Measurements from ENCODE around the gene FOXJ1. TPM values are rescaled to one million over a fixed set of nuclear protein-coding genes. Genes with fewer than 3 reads are reported as not detected.

The FOXJ1 gene
- total and polyA plus RNA-seq, 2 of the 8 experiments (the other 6 are each of a cell fraction or from before 2014, with no cell fraction given), result 4.7 to 5.4 TPM

DNA sequence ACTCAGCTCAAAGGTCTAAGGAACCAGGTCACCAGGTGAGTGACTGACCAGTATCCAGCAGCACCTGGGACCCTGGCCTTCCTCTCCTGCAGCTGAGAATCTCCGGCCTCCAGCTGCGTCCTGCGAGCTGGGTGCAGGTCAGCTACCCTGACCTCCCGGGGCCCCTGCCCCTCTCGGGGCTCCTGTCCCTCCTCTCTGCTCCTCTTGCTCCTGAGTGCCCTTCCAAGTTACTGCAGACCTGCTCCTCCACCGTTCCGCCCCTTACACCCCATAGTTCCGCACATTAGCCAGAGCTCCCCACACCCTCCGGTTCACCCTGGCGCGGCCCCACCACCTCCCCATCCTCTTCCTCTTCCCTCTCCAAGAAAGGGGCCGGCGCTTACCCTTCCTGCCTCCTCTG lies 10.6 kb downstream of the FOXJ1 start:
- Histone ChIP-seq H2BK15ac (ENCODE audit: low read length) (peak overlapping the region; percentile 81; the same call in 1 of the 2 replicates), H3K4me2 (ENCODE audit: insufficient read depth in 1 of 2, low read depth in 2 of 2, low read length in 2 of 2) (peak overlapping the region; percentile 31 to 69; a peak in 2 of 4 replicates), H3K4ac (replicated peaks; ENCODE audit: insufficient read length, low read depth, low read length) (no peak overlapping the region), H4K5ac (ENCODE audit: insufficient read length, low read depth, low read length) (no peak overlapping the region), H2AFZ (ENCODE audit: low read length) (no peak overlapping the region), H3K79me2 (ENCODE audit: control insufficient read depth in 1 of 2, insufficient read depth in 2 of 2, low read length in 2 of 2) (no peaks in the 10 kb centered on the region), H2BK120ac (replicated peaks; ENCODE audit: low read depth, low read length) (peak overlapping the region; percentile 85), H3K4me1 (replicated peaks in 1 of 4; ENCODE audit: control insufficient read depth in 3 of 4, insufficient read depth in 4 of 4, low read length in 3 of 4) (peaks cover 18 to 43% (median 34%) of the 10 kb centered on the region in 4 experiments), H4K20me1 (replicated peaks in 1 of 2; ENCODE audit: control insufficient read depth in 1 of 2, insufficient read depth in 2 of 2, low read length in 2 of 2) (no peaks in the 10 kb centered on the region), H3K4me3 (ENCODE audit: extremely low read depth in 1 of 4, insufficient read depth in 2 of 4, low read depth in 3 of 4, low read length in 4 of 4) (peak overlapping the region in 1 of 4 experiments; percentile 47; a peak in 1 of 8 replicates), H2BK12ac (ENCODE audit: low read depth, low read length) (peak overlapping the region; percentile 90; the same call in 1 of the 2 replicates), H3K79me1 (ENCODE audit: low read depth, low read length) (no peaks in the 10 kb centered on the region), H3K36me3 (ENCODE audit: control insufficient read depth in 2 of 4, insufficient read depth in 4 of 4, low read length in 3 of 4) (no peaks in the 10 kb centered on the region), H4K91ac (replicated peaks; ENCODE audit: insufficient read length, low read length) (peak overlapping the region; percentile 63), H3K27ac (ENCODE audit: low read depth, low read length) (no peak overlapping the region), H3K9ac (replicated peaks in 1 of 4; ENCODE audit: extremely low read depth in 1 of 4, low read depth in 3 of 4, low read length in 3 of 4) (no peak overlapping the region), H3K56ac (replicated peaks; ENCODE audit: insufficient read length, low read depth, low read length) (no peak overlapping the region), H2BK20ac (ENCODE audit: low read length) (peak overlapping the region; percentile 90; the same call in 1 of the 2 replicates), H2AK5ac (ENCODE audit: low read depth, low read length) (no peak overlapping the region; the same call in 1 of the 2 replicates), H2BK5ac (ENCODE audit: low read depth, low read length) (peak overlapping the region; percentile 96; the same call in 1 of the 2 replicates), H4K8ac (ENCODE audit: extremely low read depth, insufficient read depth, low read length) (no peak overlapping the region), H3K23ac (ENCODE audit: insufficient read length) (no peak overlapping the region), H3K18ac (ENCODE audit: extremely low read depth, low read length) (peak overlapping the region; percentile 98), H3K14ac (ENCODE audit: insufficient read length) (no peak overlapping the region), H3K9me3 (ENCODE audit: insufficient read depth in 2 of 2, low read depth in 1 of 2, low read length in 1 of 2) (no peaks in the 10 kb centered on the region), H3K23me2 (ENCODE audit: low read depth, low read length) (peaks cover 11% of the 10 kb centered on the region; the same call in 1 of the 2 replicates), H3K27me3 (replicated peaks in 1 of 4; ENCODE audit: control insufficient read depth in 3 of 4, extremely low read depth in 1 of 4, insufficient read depth in 3 of 4, low read length in 3 of 4) (peaks cover 0 to 10% (median 0%) of the 10 kb centered on the region in 4 experiments; a peak in 4 of 7 replicates)
- WGBS, 2 experiments (ENCODE audit: extremely low coverage in 1 of 2, insufficient coverage in 1 of 2, insufficient read length in 1 of 2, insufficient replicate concordance in 2 of 2, low coverage in 1 of 2, low lambda C conversion rate in 2 of 2, missing lambda C conversion rate in 1 of 2), result 62% methylated on average over 11 of the region's 13 CpGs; no CpG with 5 or more reads in 1 of the 2 experiments
- ChIA-PET CTCF (ENCODE audit: partially characterized antibody) (interaction anchor here (0.6 to 41.5 kb wide), 15 partner anchors 10 to 328 kb away, joined by 3 to 778 read pairs (median 4); partner anchors contain the start of gene FOXJ1), POLR2A (ENCODE audit: partially characterized antibody) (interaction anchor here (0.7 to 9.3 kb wide), 4 partner anchors 8 to 49 kb away, joined by 3 to 70 read pairs (median 34); partner anchors contain the start of gene FOXJ1)
- FAIRE-seq, result no peak
- no peak for DNase-seq (ENCODE audit: low read depth in 1 of 2, low spot score in 2 of 2)
- TF ChIP-seq GABPA (IDR thresholded peaks at IDR 0.05; ENCODE audit: borderline replicate concordance, insufficient read depth, low read length), result no peak
- TF ChIP-seq NANOG (IDR thresholded peaks at IDR 0.05; ENCODE audit: insufficient read depth, low read depth, low read length, poor library complexity, severe bottlenecking), result no peak
- no peak for TF ChIP-seq CEBPB (IDR thresholded peaks at IDR 0.05; ENCODE audit: low read depth, low read length)
- no peak for TF ChIP-seq SAP30 (IDR thresholded peaks at IDR 0.05; ENCODE audit: insufficient read depth, insufficient replicate concordance, low read length)
- TF ChIP-seq SIN3A (conservative IDR thresholded peaks at IDR 0.05 in 1 of 2, IDR thresholded peaks at IDR 0.05 in 1 of 2; ENCODE audit: low read depth in 1 of 2, low read length in 2 of 2), result no peak
- no peak for TF ChIP-seq TBP (IDR thresholded peaks at IDR 0.05; ENCODE audit: low read depth, low read length)
- TF ChIP-seq ASH2L (IDR thresholded peaks at IDR 0.05; ENCODE audit: low read length), result no peak
- TF ChIP-seq CREB1 (IDR thresholded peaks at IDR 0.05), result no peak
- TF ChIP-seq SP2 (IDR thresholded peaks at IDR 0.05; ENCODE audit: low read length), result no peak
- no peak for TF ChIP-seq ZNF274 (IDR thresholded peaks at IDR 0.05; ENCODE audit: borderline replicate concordance, extremely low read depth, low read length)
- TF ChIP-seq GTF2F1 (IDR thresholded peaks at IDR 0.05; ENCODE audit: borderline replicate concordance, low read depth, low read length), result no peak
- no peak for TF ChIP-seq TAF1 (IDR thresholded peaks at IDR 0.05; ENCODE audit: low read depth, low read length)
- TF ChIP-seq JUND (IDR thresholded peaks at IDR 0.05; ENCODE audit: low read length), result no peak
- TF ChIP-seq RBBP5 (IDR thresholded peaks at IDR 0.05; ENCODE audit: borderline replicate concordance, low read depth, low read length), result no peak

All from H1 (cell line).